Measurements from ENCODE around the gene BCAS1. TPM values are rescaled to one million over a fixed set of nuclear protein-coding genes. Genes with fewer than 3 reads are reported as not detected.

Gene BCAS1
- total RNA-seq, 1 experiment from 2014 or later = 1.2 TPM

- Mint-ChIP-seq H3K36me3 (ENCODE audit: insufficient read depth, unreplicated experiment) (no peaks in the 10 kb centered on the region), H3K27ac (ENCODE audit: unreplicated experiment) (no peak overlapping the region), H3K4me1 (ENCODE audit: low read depth, unreplicated experiment) (peaks cover 10% of the 10 kb centered on the region), H3K27me3 (ENCODE audit: insufficient read depth, unreplicated experiment) (no peaks in the 10 kb centered on the region), H3K9me3 (ENCODE audit: unreplicated experiment) (no peaks in the 10 kb centered on the region), H3K4me3 (ENCODE audit: unreplicated experiment) (no peak overlapping the region)
- Histone ChIP-seq H3K4me1 (peaks cover 20% of the 10 kb centered on the region), H3K27me3 (replicated peaks; ENCODE audit: control insufficient read depth, insufficient read depth, low read length) (no peaks in the 10 kb centered on the region), H3K36me3 (ENCODE audit: control insufficient read depth, insufficient read depth, low read length) (no peaks in the 10 kb centered on the region), H3K4me3 (ENCODE audit: low read depth, low read length) (no peak overlapping the region), H3K9me3 (no peaks in the 10 kb centered on the region)
- no TSS peak for BruUV-seq (replicated peaks)
- DNase-seq = no peak
- ChIA-PET CTCF (interaction anchor here (0.8 to 2.6 kb wide), 6 partner anchors 11 to 103 kb away, joined by 3 to 20 read pairs (median 7); partner anchors contain the start of gene PFDN4), POLR2A (no interaction called here)
- intact Hi-C loops (cut with micrococcal nuclease; ENCODE audit: unreplicated experiment) = no loop called here
- no peak for TF ChIP-seq CTCF (IDR thresholded peaks at IDR 0.05; ENCODE audit: insufficient read depth in 1 of 2, low read depth in 1 of 2, low read length in 1 of 2, severe bottlenecking in 1 of 2, unreplicated experiment in 1 of 2)
Observed at GRCh38 chr20:54104781-54105180, 34.4 kb upstream of the BCAS1 start.

GRCh38 chr20:54103762-54104600 is 33.6 kb upstream of the BCAS1 start:
- Histone ChIP-seq H3K4me1 (peaks cover 20% of the 10 kb centered on the region), H3K27me3 (replicated peaks; ENCODE audit: control insufficient read depth, insufficient read depth, low read length) (no peaks in the 10 kb centered on the region), H3K36me3 (ENCODE audit: control insufficient read depth, insufficient read depth, low read length) (no peaks in the 10 kb centered on the region), H3K4me3 (ENCODE audit: low read depth, low read length) (no peak overlapping the region), H3K9me3 (no peaks in the 10 kb centered on the region)
- no peak for TF ChIP-seq CTCF (IDR thresholded peaks at IDR 0.05; ENCODE audit: insufficient read depth in 1 of 2, low read depth in 1 of 2, low read length in 1 of 2, severe bottlenecking in 1 of 2, unreplicated experiment in 1 of 2)
- Mint-ChIP-seq H3K4me1 (ENCODE audit: low read depth, unreplicated experiment) (peaks cover 10% of the 10 kb centered on the region), H3K4me3 (ENCODE audit: unreplicated experiment) (no peak overlapping the region), H3K36me3 (ENCODE audit: insufficient read depth, unreplicated experiment) (no peaks in the 10 kb centered on the region), H3K27me3 (ENCODE audit: insufficient read depth, unreplicated experiment) (no peaks in the 10 kb centered on the region), H3K27ac (ENCODE audit: unreplicated experiment) (no peak overlapping the region), H3K9me3 (ENCODE audit: unreplicated experiment) (no peaks in the 10 kb centered on the region)
- DNase-seq = peak in 1 of 2 experiments; percentile 61
- ChIA-PET CTCF (interaction anchor here (0.8 to 2.6 kb wide), 15 partner anchors 10 to 104 kb away, joined by 3 to 20 read pairs (median 4); partner anchors contain the start of gene PFDN4), POLR2A (interaction anchor here (1.1 kb wide), 1 partner anchor 29 kb away, joined by 5 read pairs; no protein-coding TSS in a partner anchor)
- intact Hi-C loops (cut with micrococcal nuclease; ENCODE audit: unreplicated experiment) = loop anchor here (1.0 kb wide), 2 partner anchors 19 to 95 kb away; no protein-coding TSS in a partner anchor
- no TSS peak for BruUV-seq (replicated peaks)

GRCh38 chr20:54103067-54103761 is 32.8 kb upstream of the BCAS1 start:
- POLR2A ChIA-PET = interaction anchor here (1.1 kb wide), 1 partner anchor 30 kb away, joined by 5 read pairs; no protein-coding TSS in a partner anchor
- DNase-seq = peak; percentile 89 to 94
- Histone ChIP-seq H3K27me3 (replicated peaks; ENCODE audit: control insufficient read depth, insufficient read depth, low read length) (no peaks in the 10 kb centered on the region), H3K9me3 (no peaks in the 10 kb centered on the region), H3K36me3 (ENCODE audit: control insufficient read depth, insufficient read depth, low read length) (no peaks in the 10 kb centered on the region), H3K4me3 (ENCODE audit: low read depth, low read length) (no peak overlapping the region), H3K4me1 (peaks cover 19% of the 10 kb centered on the region)
- Mint-ChIP-seq H3K27me3 (ENCODE audit: insufficient read depth, unreplicated experiment) (no peaks in the 10 kb centered on the region), H3K36me3 (ENCODE audit: insufficient read depth, unreplicated experiment) (no peaks in the 10 kb centered on the region), H3K9me3 (ENCODE audit: unreplicated experiment) (no peaks in the 10 kb centered on the region), H3K4me3 (ENCODE audit: unreplicated experiment) (no peak overlapping the region), H3K4me1 (ENCODE audit: low read depth, unreplicated experiment) (peaks cover 11% of the 10 kb centered on the region), H3K27ac (ENCODE audit: unreplicated experiment) (no peak overlapping the region)
- intact Hi-C loops (cut with micrococcal nuclease; ENCODE audit: unreplicated experiment) = loop anchor here (1.0 kb wide), 2 partner anchors 20 to 96 kb away; no protein-coding TSS in a partner anchor
- no TSS peak for BruUV-seq (replicated peaks)
- peak; percentile 98 to 99 for TF ChIP-seq CTCF (IDR thresholded peaks at IDR 0.05; ENCODE audit: insufficient read depth in 1 of 2, low read depth in 1 of 2, low read length in 1 of 2, severe bottlenecking in 1 of 2, unreplicated experiment in 1 of 2)
- CTCF ChIA-PET = interaction anchor here (0.6 to 2.6 kb wide), 13 partner anchors 9 to 544 kb away, joined by 3 to 20 read pairs (median 4); partner anchors contain the start of gene PFDN4
